HepG2 (cell line): ENCODE results near the gene TKFC. TPM values are rescaled to one million over a fixed set of nuclear protein-coding genes. Genes with fewer than 3 reads are reported as not detected.

Experiments used
- ARHGAP35 ChIP-seq: sonication (generic); formaldehyde crosslinking; IDR thresholded peaks from 2 replicates; pipeline ENCODE4 v1.9.0; 2022; ENCODE audit warnings: mild to moderate bottlenecking, inconsistent platforms, moderate library complexity, missing genetic modification reagents, borderline replicate concordance
- CEBPG ChIP-seq: IDR thresholded peaks from 2 replicates; pipeline ENCODE4 v1.6.1; 2016
- DMAP1 ChIP-seq: IDR thresholded peaks from 2 replicates; pipeline ENCODE4 v1.6.1; 2016
- DNMT1 ChIP-seq: sonication (generic); formaldehyde crosslinking; IDR thresholded peaks from 2 replicates; pipeline ENCODE4 v1.5.1; 2020; ENCODE audit warnings: mild to moderate bottlenecking, missing genetic modification reagents
- DPF2 ChIP-seq: sonication (generic); formaldehyde crosslinking; IDR thresholded peaks from 2 replicates; pipeline ENCODE4 v1.4.0; 2020; ENCODE audit warnings: mild to moderate bottlenecking, low read depth, missing genetic modification reagents, borderline replicate concordance
- MIER2 ChIP-seq: IDR thresholded peaks from 2 replicates; pipeline ENCODE4 v1.6.1; 2016; ENCODE audit warnings: missing biosample characterization, missing genetic modification reagents
- MTF1 ChIP-seq: sonication (generic); formaldehyde crosslinking; IDR thresholded peaks from 2 replicates; pipeline ENCODE4 v1.5.0; 2020; ENCODE audit warnings: missing genetic modification reagents
- MTF2 ChIP-seq: sonication (generic); formaldehyde crosslinking; IDR thresholded peaks from 2 replicates; pipeline ENCODE4 v1.5.0; 2020; ENCODE audit warnings: missing genetic modification reagents, borderline replicate concordance
- POLR2A ChIP-seq, 2 experiments: IDR thresholded peaks; 2 replicates each; pipeline ENCODE4 v1.6.1; 2011; ENCODE audit warnings: low read depth in 2 of 2, low read length in 2 of 2, mild to moderate bottlenecking in 1 of 2, moderate library complexity in 1 of 2; ENCODE audit not compliant: insufficient read depth in 1 of 2
- POLR2AphosphoS5 ChIP-seq: IDR thresholded peaks from 2 replicates; pipeline ENCODE4 v1.6.1; 2012; ENCODE audit warnings: low read depth, low read length
- REST ChIP-seq, 2 experiments: IDR thresholded peaks; 2 replicates each; pipeline ENCODE4 v1.6.1; 2011 to 2012; ENCODE audit warnings: low read length in 2 of 2, borderline replicate concordance in 1 of 2, low read depth in 1 of 2, mild to moderate bottlenecking in 1 of 2, moderate library complexity in 1 of 2
- REXO4 ChIP-seq: sonication (generic); formaldehyde crosslinking; IDR thresholded peaks from 2 replicates; pipeline ENCODE4 v1.8.0; 2022; ENCODE audit warnings: missing genetic modification reagents, mild to moderate bottlenecking, borderline replicate concordance
- SKI ChIP-seq: fragments of 450-650 bp; IDR thresholded peaks from one replicate; pipeline ENCODE4 v1.6.1; 2018; ENCODE audit warnings: mild to moderate bottlenecking; ENCODE audit not compliant: partially characterized antibody
- WIZ ChIP-seq: sonication (generic); formaldehyde crosslinking; IDR thresholded peaks from 2 replicates; pipeline ENCODE4 v1.5.1; 2020; ENCODE audit warnings: mild to moderate bottlenecking, missing genetic modification reagents
- ZBTB14 ChIP-seq: sonication (generic); formaldehyde crosslinking; IDR thresholded peaks from 2 replicates; pipeline ENCODE4 v1.4.0; 2020; ENCODE audit warnings: missing genetic modification reagents
- ZBTB4 ChIP-seq: sonication (generic); formaldehyde crosslinking; IDR thresholded peaks from 2 replicates; pipeline ENCODE4 v1.4.0; 2020; ENCODE audit warnings: missing genetic modification reagents, mild to moderate bottlenecking, borderline replicate concordance
- ZNF225 ChIP-seq: sonication (generic); formaldehyde crosslinking; IDR thresholded peaks from 2 replicates; pipeline ENCODE4 v1.4.0; 2020; ENCODE audit warnings: mild to moderate bottlenecking, missing genetic modification reagents
- ZNF460 ChIP-seq: sonication (generic); formaldehyde crosslinking; IDR thresholded peaks from 2 replicates; pipeline ENCODE4 v1.5.1; 2020; ENCODE audit warnings: missing genetic modification reagents, mild to moderate bottlenecking, borderline replicate concordance
- ZNF709 ChIP-seq: sonication (generic); formaldehyde crosslinking; IDR thresholded peaks from 2 replicates; pipeline ENCODE4 v1.5.0; 2020; ENCODE audit warnings: mild to moderate bottlenecking, missing genetic modification reagents
- ZNF749 ChIP-seq: sonication (generic); formaldehyde crosslinking; IDR thresholded peaks from 2 replicates; pipeline ENCODE4 v1.8.0; 2022; ENCODE audit warnings: mild to moderate bottlenecking, missing genetic modification reagents, moderate library complexity, borderline replicate concordance
- ZNF790 ChIP-seq: sonication (generic); formaldehyde crosslinking; IDR thresholded peaks from 2 replicates; pipeline ENCODE4 v1.8.0; 2022; ENCODE audit warnings: missing genetic modification reagents, mild to moderate bottlenecking, borderline replicate concordance
- ZSCAN25 ChIP-seq: sonication (generic); formaldehyde crosslinking; IDR thresholded peaks from 2 replicates; pipeline ENCODE4 v1.8.0; 2022; ENCODE audit warnings: mild to moderate bottlenecking, missing genetic modification reagents
- polyA plus RNA-seq, 8 experiments: library from polyadenylated mRNA; depleted of rRNA in 3 of 8; stranded (reverse) in 7 of 8; unstranded in 1 of 8; fragments of >200 nt; fragmentation: Illumina TruSeq in 4 of 8; extraction: Trizol in 4 of 8; gene quantifications; 2 replicates each; pipeline versions ENCODE4 v1.2.1 to v1.2.3, GENCODE V29; 2011 to 2016; ENCODE audit warnings: low read depth in 4 of 8, missing spikeins in 1 of 8, mixed read lengths in 1 of 8; ENCODE audit not compliant: insufficient read depth in 1 of 8
- total RNA-seq, 5 experiments: library from RNA; depleted of rRNA; stranded (reverse); fragments of >200 nt; fragmentation: Illumina TruSeq; extraction: Trizol; gene quantifications; 2 replicates each; pipeline ENCODE4 v1.2.3, GENCODE V29; 2016; ENCODE audit warnings: low read depth in 1 of 5

The TKFC gene
- total and polyA plus RNA-seq, 2 of the 13 experiments (the other 11 are each of a cell fraction or from before 2014, with no cell fraction given) = 147 to 197 TPM

- TF ChIP-seq MIER2 (CRISPR knock-in tag) = no peak
- TF ChIP-seq ZBTB4 = no peak
- no peak for TF ChIP-seq ZNF460 (CRISPR knock-in tag)
- 0 out of 2 replicates have a peak, but pooled peaks have one; percentile 27 for TF ChIP-seq MTF1 (CRISPR knock-in tag)
- TF ChIP-seq MTF2 (CRISPR knock-in tag) = 0 out of 2 replicates have a peak, but pooled peaks have one; percentile 54
- TF ChIP-seq CEBPG (CRISPR knock-in tag) = no peak
- TF ChIP-seq DMAP1 (CRISPR knock-in tag) = peak; percentile 89
- TF ChIP-seq DPF2 (CRISPR knock-in tag) = peak; percentile 40; the same call in 1 of the 2 replicates
- 0 out of 2 replicates have a peak, but pooled peaks have one; percentile 21 for TF ChIP-seq REXO4 (CRISPR knock-in tag)
- TF ChIP-seq POLR2A (IDR thresholded peaks at IDR 0.05; ENCODE audit: insufficient read depth in 1 of 2, low read depth in 2 of 2, low read length in 2 of 2) = peak in 1 of 2 experiments; percentile 57; a peak in 3 of 4 replicates
- peak; percentile 55 for TF ChIP-seq ZBTB14 (CRISPR knock-in tag)
- TF ChIP-seq ZNF790 (CRISPR knock-in tag) = peak; percentile 22; the same call in 1 of the 2 replicates
- no peak for TF ChIP-seq SKI
- TF ChIP-seq ZSCAN25 = no peak
- peak; percentile 3; the same call in 1 of the 2 replicates for TF ChIP-seq POLR2AphosphoS5
- TF ChIP-seq ZNF749 (CRISPR knock-in tag) = 0 out of 2 replicates have a peak, but pooled peaks have one; percentile 13
- peak; percentile 68; the same call in 1 of the 2 replicates for TF ChIP-seq WIZ
- peak; percentile 94 for TF ChIP-seq DNMT1 (CRISPR knock-in tag)
- TF ChIP-seq REST (IDR thresholded peaks at IDR 0.05; ENCODE audit: borderline replicate concordance in 1 of 2, low read depth in 1 of 2, low read length in 2 of 2) = no peak
- peak; percentile 70 for TF ChIP-seq ZNF709 (CRISPR knock-in tag)
- 0 out of 2 replicates have a peak, but pooled peaks have one; percentile 45 for TF ChIP-seq ARHGAP35 (CRISPR knock-in tag)
- TF ChIP-seq ZNF225 (CRISPR knock-in tag) = no peak
These were observed 38.9 kb upstream of the TKFC start (continued) for GRCh38 chr11:61293867-61294716.
